GM12892 (cell line): ENCODE data around the gene COL5A1.

Experiments used
- DNase-seq: peaks from one replicate; pipeline ENCODE4 v3.0.0; 2011; ENCODE audit not compliant: insufficient read length
- FAIRE-seq: peaks from 2 replicates; lab custom pipeline; 2011; peaks lifted over from hg19 to GRCh38; lab: Jason Lieb, UNC
- POLR2A ChIP-seq: IDR thresholded peaks from 2 replicates; pipeline ENCODE4 v1.6.1; 2011; ENCODE audit warnings: low read depth, low read length, control low read depth
- POLR2AphosphoS5 ChIP-seq: IDR thresholded peaks from 2 replicates; pipeline ENCODE4 v1.6.1; 2011; ENCODE audit warnings: low read depth, low read length, control low read depth
- TAF1 ChIP-seq: IDR thresholded peaks from 2 replicates; pipeline ENCODE4 v1.6.1; 2011; ENCODE audit warnings: low read depth, mild to moderate bottlenecking, control low read depth, low read length, borderline replicate concordance

COL5A1 gene

DNA sequence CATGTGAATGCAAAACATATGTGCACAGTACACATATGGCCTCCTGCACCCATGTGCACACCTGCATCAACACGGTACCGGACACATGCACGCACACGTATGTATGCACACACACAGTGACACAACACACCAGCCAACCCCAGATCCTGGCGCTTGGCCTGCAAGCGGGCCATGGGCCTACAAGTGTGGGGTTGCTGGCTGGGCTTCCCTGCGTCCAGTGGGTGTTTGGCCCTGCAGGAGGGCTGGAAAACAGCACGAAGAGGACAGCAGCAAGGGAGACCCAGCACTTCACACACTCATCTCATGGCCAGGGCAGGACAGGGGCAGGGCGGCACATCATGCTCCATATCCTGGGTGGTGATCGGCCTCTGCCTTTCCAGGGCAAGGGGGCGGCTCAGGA lies 77.7 kb downstream of the COL5A1 start:
- TF ChIP-seq TAF1, result no peak
- no peak for TF ChIP-seq POLR2A
- DNase-seq (no peak), FAIRE-seq (no peak)

DNA sequence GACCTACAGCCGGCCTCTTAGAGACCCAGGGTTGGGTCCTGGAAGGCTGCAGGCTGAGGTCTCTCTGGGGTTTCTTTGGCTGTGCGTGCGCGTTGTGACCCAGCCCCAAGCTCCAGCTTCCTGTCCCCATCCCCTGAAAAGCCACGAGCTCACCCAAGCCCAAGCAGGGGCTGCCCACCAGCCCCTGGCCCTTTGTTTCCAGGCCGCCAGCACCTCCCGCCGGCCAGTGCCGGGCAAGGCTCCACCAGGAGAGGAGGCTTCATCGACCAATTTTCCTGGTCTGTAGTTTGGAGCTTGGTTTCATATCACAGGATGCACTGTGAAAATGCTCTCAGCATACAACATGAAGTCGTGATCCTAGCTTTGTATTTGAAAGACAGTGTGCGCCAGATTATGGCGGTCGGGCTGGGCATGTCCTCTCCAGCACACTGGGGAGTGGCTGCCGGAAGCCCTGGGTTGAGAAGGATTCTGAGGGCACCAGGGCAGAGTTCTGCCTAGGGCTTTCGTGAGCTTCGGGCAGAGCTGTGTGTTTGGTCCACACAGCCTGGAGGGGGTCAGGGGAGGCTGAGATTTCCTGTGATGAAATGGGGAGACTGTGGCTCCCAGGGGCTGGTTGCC lies 78.6 kb downstream of the COL5A1 start:
- FAIRE-seq, result no peak
- TF ChIP-seq POLR2AphosphoS5, result no peak
- TF ChIP-seq POLR2A, result no peak
- no peak for TF ChIP-seq TAF1
- no peak for DNase-seq

DNA sequence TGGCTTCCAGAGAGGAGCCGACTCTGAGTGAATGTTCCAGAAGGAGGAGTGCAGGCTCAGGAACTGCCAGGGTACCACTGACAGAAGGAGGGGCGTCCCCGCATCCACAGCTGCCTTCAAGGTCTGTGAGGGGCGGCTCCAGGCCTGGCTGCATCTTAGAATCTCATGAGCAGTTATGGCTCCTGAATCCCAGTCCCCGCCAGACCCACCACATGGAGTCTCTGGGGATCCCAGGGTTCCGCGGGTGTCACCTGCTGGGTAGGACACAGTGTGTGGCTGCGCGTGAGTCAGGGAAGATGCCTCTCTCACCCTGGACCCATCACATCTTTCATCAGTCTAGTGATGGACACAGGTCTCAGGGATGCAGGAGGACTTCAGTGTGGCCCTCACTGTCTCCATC lies 79.2 kb downstream of the COL5A1 start:
- FAIRE-seq (no peak), DNase-seq (no peak)
- TF ChIP-seq TAF1 (no peak), POLR2A (no peak), POLR2AphosphoS5 (no peak)

DNA sequence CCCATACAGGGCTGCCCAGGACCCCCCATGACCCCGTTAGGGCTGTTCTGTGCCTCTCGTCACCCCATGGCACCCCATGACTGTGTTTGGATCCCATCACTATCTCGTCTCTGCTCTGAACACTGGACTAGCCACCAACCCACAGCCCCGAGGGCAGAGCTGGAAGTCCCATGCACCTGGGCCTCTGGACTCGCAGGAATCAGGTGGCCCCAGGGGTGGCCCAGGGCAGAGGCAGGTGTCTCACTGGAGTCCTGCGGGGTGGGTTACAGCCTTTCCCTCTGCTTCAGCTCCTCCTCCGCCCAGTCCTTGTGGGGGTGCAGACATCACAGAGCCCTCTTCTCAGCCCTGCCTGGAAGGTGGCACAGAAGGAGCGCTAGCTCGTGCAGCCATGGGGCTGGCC lies 79.7 kb downstream of the COL5A1 start:
- FAIRE-seq, result no peak
- TF ChIP-seq TAF1 (no peak), POLR2A (no peak), POLR2AphosphoS5 (no peak)
- no peak for DNase-seq

DNA sequence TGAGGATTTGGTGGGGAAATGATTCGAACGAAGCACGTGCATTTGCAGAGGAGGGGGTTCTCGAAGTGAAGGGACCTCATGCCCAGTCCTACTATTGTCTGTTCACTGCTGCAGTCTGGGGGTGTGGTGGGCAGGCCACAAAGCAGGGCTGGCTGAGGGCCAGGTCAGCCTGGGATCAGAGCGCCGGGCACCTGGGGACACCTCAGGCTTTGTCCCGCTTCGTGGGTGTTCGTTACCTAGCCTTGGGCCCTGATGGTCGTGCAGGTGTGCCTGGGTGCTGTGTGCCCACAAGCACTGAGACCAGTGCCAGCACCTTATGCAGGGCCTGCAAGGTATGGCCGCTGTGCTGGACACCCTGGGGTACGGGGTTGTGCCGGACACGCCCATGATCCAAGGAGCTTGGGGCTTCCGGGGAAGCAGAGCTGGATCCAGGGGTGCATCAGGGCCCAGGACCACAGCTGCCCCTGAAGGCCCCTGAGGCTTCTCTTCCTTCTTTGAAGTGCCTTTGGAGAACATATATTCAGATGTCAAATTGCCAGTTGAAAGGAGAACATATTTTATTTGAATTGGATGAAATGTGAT lies 80.6 kb downstream of the COL5A1 start:
- TF ChIP-seq POLR2AphosphoS5 (no peak), POLR2A (no peak), TAF1 (no peak)
- no peak for DNase-seq
- no peak for FAIRE-seq

DNA sequence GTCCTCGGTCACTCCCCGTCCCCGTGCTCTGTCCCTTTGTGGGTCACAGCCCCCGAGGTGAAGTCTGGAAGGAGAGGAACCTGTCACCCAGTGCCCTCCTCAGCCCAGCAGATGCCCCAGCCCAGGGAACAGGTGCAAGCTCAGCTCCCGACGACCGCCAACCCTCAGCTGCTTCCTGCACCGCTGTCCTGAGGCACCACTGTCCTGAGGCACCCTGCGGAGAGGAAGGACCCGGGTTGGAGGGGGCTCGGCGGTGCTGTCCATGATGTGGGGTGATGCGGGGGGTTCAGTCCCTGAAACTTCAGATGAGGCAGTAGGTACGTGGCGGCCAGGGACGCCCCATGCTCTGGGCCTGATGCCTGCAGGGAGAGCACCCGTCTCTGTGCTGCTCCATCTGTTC lies 81.4 kb downstream of the COL5A1 start:
- DNase-seq (no peak), FAIRE-seq (no peak)
- TF ChIP-seq TAF1 (no peak), POLR2AphosphoS5 (no peak), POLR2A (no peak)

DNA sequence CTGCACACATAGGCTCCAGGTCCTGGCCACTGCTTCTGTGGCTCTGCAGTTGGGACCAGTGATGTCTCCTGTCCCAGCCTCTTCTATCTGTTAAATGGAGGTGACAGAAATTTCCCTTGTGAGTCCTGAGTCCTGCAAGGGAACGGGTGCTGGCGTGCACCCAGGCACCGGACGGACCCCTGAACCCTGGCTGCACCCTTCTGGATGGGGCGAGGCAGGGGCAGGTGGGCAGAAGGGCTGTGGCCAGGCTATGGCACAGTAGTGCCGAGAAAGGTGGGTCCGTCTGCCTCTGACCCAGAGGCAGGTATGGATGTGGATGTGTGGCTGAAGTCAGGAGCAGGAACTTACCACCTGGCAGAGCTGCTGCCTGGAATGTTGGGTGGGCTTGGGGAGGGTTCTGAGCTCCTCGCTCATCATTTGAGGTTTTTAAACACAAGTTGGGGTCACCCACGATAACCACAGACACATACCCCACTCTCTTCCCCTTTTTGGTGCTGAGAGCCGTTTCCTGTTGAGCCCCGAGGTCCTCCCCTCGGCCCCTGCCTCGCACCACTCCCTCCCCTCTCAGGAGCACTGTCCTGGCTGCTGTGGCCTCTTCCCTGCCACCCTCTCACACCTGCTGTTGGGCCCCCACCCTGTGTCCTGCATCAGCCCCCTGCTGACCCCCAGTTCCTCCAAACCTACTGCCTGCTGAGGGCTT lies 82.0 kb downstream of the COL5A1 start:
- FAIRE-seq (no peak), DNase-seq (no peak)
- no peak for TF ChIP-seq POLR2A
- no peak for TF ChIP-seq POLR2AphosphoS5
- no peak for TF ChIP-seq TAF1

DNA sequence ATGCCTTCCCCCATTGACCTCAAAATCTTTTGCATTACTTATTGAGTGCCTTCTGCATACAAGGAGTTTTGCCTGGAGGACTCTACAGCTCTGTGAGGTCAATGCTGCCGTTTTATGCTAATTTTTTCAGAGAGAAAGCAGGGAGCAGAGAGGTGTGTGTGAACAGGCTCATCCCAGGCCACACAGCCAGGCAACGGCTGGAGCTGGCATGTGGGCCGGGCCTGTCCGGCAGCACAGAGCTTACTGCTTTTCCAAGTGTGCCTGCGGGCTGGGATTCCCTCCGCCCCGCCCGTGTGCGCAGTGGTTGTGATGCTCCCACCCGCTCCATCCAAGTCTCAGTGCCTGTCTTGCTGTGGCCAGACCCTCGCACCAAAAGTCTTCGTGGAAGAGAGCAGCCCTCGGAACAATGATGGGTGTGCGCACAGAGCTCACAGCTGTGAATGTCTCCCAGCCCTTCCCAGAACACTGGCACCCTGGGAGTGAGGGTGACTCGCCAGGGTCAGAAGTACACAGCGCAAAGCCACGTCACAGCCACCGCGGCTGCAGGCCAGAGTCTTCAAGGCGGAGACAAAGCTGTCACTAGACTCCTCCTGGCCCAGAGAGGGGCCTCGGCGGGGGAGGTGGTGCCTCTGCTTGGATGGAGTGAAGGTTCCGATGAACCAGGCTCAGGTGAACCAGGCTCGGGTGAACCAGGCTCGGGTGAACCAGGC lies 82.8 kb downstream of the COL5A1 start:
- DNase-seq (no peak), FAIRE-seq (no peak)
- TF ChIP-seq POLR2A (no peak), TAF1 (no peak), POLR2AphosphoS5 (no peak)

DNA sequence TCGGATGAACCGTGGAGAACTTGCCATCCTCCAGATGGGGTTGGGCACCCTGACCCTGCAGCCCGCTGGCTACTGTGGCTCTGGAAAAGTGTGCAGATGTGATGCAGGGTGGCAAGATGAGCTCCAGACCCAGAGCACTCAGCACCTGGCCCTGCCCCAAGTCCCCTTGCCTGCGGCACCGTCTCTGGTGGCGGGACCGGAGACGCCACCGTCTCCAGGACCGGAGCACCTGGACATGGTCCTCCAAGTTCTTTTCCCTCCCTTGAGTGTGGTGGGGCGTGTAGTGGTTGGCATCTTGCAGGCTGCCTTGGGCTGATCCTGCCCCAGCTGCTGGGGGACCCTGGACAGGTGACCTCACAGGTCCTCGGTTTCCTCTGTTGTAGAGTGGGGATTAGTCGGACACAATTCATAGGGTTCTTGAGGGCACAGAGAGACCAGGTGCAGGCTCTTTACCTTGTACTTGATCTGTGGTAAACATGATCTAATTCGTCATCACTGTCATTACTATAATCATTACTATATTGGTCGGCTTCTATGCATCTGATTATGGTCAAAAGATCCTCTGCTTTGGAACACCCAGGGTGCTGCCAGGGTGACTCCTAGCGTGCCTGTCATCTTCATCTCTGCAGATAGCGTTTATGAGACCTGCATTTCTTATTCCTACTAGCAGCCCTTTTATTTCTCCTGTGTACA lies 83.5 kb downstream of the COL5A1 start:
- no peak for FAIRE-seq
- TF ChIP-seq POLR2A (no peak), POLR2AphosphoS5 (no peak), TAF1 (no peak)
- no peak for DNase-seq

DNA sequence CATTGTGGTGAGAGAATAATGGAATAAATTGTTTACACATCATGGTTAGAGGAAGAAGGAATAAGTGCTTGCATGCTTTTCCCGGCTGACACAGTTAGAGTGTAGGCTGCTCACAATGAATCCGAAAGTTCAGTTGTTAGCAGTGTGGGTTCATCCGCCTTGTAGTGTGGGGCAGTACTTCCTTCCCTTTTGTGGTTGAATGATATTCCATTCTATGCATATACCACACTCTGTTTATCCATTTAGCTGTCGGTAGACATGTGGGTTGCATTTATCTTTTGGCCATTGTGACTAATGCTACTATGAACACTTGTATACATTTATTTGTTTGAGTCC lies 84.0 kb downstream of the COL5A1 start:
- DNase-seq (no peak), FAIRE-seq (no peak)
- TF ChIP-seq POLR2AphosphoS5 (no peak), TAF1 (no peak), POLR2A (no peak)
